Psoas muscle (tissue), 8 donors: Measurements from ENCODE around the gene QSOX1. TPM values are rescaled to one million over a fixed set of nuclear protein-coding genes. Genes with fewer than 3 reads are reported as not detected.

Experiments
- ATAC-seq, 4 donors: fragments of 200-7000 bp; cut with Tn5 transposase; one replicate each; pipeline ENCODE4 v1.9.1; 2020; ENCODE audit warnings: moderate library complexity in 3 of 4, mild to moderate bottlenecking in 2 of 4
- DNase-seq, 2 donors: peaks; one replicate each; pipeline ENCODE4 v3.0.0-alpha.2; 2020
- H3K27ac ChIP-seq: fragments of 200-600 bp; one replicate; pipeline ENCODE4 v1.8.0; 2022
- H3K27me3 ChIP-seq, 3 donors: fragments of 200-600 bp in 1 of 3; one replicate each; pipeline versions ENCODE4 v1.6.1 to v1.8.0; 2013 to 2022; ENCODE audit warnings: low read length in 2 of 3, mild to moderate bottlenecking in 2 of 3, moderate library complexity in 1 of 3; ENCODE audit not compliant: insufficient read depth in 3 of 3
- H3K36me3 ChIP-seq, 2 donors: fragments of 200-600 bp in 1 of 2; one replicate each; pipeline versions ENCODE4 v1.6.1 to v1.8.0; 2013 to 2022; ENCODE audit warnings: low read depth in 1 of 2, mild to moderate bottlenecking in 1 of 2, moderate library complexity in 1 of 2; ENCODE audit not compliant: insufficient read depth in 1 of 2
- H3K4me1 ChIP-seq: fragments of 200-600 bp; one replicate; pipeline ENCODE4 v1.8.0; 2022
- H3K4me3 ChIP-seq: fragments of 200-600 bp; one replicate; pipeline ENCODE4 v1.8.0; 2022; ENCODE audit warnings: mild to moderate bottlenecking
- H3K9me3 ChIP-seq: fragments of 200-600 bp; one replicate; pipeline ENCODE4 v1.8.0; 2022
- WGBS, 3 donors: extraction: QIAGEN DNeasy Blood & Tissue Kit; methylation state at CpG; one replicate each; pipeline versions ENCODE4 v1.1.6 to v1.1.7; 2013; 5-methylcytosine and 5-hydroxymethylcytosine counted together
- intact Hi-C, 2 donors: fragments of 100-400 bp; cut with DNase I; formaldehyde crosslinking; loops; one replicate each; pipeline versions ENCODE4 v1.11.0 to v1.14.2; 2022
- polyA plus RNA-seq, 3 donors: library from polyadenylated mRNA; stranded (reverse); fragments of 200-250 nt; gene quantifications; one replicate each; pipeline ENCODE4 v1.2.3, GENCODE V29; 2013
- total RNA-seq, 4 donors: library from RNA; stranded (reverse); fragmentation: NEBNext Ultra II Directional in 2 of 4; extraction: Animal tissue kit (Norgen Biotek cat#: 25700) in 2 of 4; gene quantifications; one replicate each; pipeline versions ENCODE4 v1.2.1 to v1.2.4, GENCODE V29; 2021 to 2023
- TF ChIP-seq, protein P1 (sequence below): fragments of 200-600 bp; IDR thresholded peaks from one replicate; pipeline ENCODE4 v1.8.0; 2022; ENCODE audit warnings: antibody characterized with exemption
- donor health status: healthy with polysubstance abuse.
- donor health status: DM: no; HTN: no; CAD: no; lungs with moderate emphysema.
- donor health status: Bipolar disorder and iron deficiency.
- donor health status: healthy.
- donor health status: DM: yes; HTN: yes; CAD: no.
- donor health status: DM: no; HTN: no; CAD: no.
- donor health status: DM: no; HTN: no; CAD: no.
- donor health status: DM: yes; HTN: yes; CAD: no.

QSOX1 gene
- total and polyA plus RNA-seq, 7 donors, result 21.5 to 159 (median 41.3) TPM

- ATAC-seq (no peak), DNase-seq (no peak)
- 83 to 89% (median 85%) methylated on average over 22 of the region's 22 CpGs for WGBS, 3 donors
- Histone ChIP-seq H3K27ac (no peak overlapping the region), H3K27me3 (no peaks in the 10 kb centered on the region), H3K36me3 (peaks cover 0 to 70% of the 10 kb centered on the region in 2 donors), H3K4me3 (no peak overlapping the region), H3K4me1 (no peaks in the 10 kb centered on the region), H3K9me3 (no peaks in the 10 kb centered on the region)
- intact Hi-C loops, result no loop called here
- TF ChIP-seq, protein P1, sequence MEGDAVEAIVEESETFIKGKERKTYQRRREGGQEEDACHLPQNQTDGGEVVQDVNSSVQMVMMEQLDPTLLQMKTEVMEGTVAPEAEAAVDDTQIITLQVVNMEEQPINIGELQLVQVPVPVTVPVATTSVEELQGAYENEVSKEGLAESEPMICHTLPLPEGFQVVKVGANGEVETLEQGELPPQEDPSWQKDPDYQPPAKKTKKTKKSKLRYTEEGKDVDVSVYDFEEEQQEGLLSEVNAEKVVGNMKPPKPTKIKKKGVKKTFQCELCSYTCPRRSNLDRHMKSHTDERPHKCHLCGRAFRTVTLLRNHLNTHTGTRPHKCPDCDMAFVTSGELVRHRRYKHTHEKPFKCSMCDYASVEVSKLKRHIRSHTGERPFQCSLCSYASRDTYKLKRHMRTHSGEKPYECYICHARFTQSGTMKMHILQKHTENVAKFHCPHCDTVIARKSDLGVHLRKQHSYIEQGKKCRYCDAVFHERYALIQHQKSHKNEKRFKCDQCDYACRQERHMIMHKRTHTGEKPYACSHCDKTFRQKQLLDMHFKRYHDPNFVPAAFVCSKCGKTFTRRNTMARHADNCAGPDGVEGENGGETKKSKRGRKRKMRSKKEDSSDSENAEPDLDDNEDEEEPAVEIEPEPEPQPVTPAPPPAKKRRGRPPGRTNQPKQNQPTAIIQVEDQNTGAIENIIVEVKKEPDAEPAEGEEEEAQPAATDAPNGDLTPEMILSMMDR, result no peak
Measured at GRCh38 chr1:180182643-180183311, 28.1 kb downstream of the QSOX1 start.

DNA sequence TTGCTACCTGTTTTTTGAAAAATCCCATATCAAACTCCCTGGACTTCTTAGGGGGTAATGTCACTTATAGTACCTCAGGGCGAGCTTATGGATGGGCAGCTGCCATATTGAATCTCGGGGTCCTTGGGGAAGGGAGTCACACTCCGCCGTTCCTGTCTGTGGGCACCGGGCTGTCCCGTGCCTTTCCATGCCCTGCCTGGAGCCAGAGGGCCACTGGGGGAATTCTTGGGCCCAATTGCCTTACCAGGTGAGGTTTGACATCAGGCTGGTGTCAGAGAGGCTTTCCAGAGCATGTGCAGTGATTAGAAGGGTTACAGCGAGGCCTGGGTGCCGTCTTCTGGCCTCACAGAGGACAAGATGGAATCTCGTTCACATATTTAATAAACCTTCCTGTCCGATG, 28.8 kb downstream of the QSOX1 start:
- no peak overlapping the region for H3K4me3 ChIP-seq
- H3K9me3 ChIP-seq, result no peaks in the 10 kb centered on the region
- no peak overlapping the region for H3K27ac ChIP-seq
- H3K36me3 ChIP-seq, result peaks cover 0 to 76% of the 10 kb centered on the region in 2 donors
- WGBS, 3 donors, result 93 to 99% (median 95%) methylated on average over 10 of the region's 10 CpGs
- ATAC-seq (no peak), DNase-seq (no peak)
- TF ChIP-seq, protein P1, result no peak
- H3K27me3 ChIP-seq, result no peaks in the 10 kb centered on the region
- H3K4me1 ChIP-seq, result no peaks in the 10 kb centered on the region
- intact Hi-C loops, result no loop called here

GRCh38 chr1:180184041-180184440, 29.4 kb downstream of the QSOX1 start:
- intact Hi-C loops, result no loop called here
- ATAC-seq, result no peak

DNA sequence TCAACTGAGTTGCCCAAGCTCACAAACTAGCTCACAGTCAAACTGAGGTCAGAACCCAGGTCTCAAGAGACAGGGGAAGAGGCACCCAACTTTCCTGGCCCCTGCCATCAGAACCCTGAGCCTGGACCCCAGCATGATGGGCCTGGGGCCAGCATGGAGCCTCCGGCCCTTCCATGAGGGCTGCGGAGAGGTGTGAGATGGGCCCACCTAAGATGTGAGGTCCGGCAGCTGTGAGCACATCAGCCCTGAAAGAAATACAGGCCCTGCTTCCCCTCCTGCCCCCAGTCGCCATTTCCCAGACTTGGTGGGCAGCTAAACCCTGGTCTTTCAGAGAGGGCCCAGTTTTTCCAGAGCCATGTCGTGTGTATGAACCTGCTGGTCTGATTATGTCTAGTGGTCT, 30.6 kb downstream of the QSOX1 start:
- ATAC-seq, result no peak
- Histone ChIP-seq H3K36me3 (peaks cover 0 to 88% of the 10 kb centered on the region in 2 donors), H3K27ac (no peak overlapping the region), H3K9me3 (no peaks in the 10 kb centered on the region), H3K4me1 (no peaks in the 10 kb centered on the region), H3K27me3 (no peaks in the 10 kb centered on the region), H3K4me3 (no peak overlapping the region)
- DNase-seq, result no peak
- intact Hi-C loops, result loop anchor here in 1 of 2 donors (5.0 kb wide), 1 partner anchor 297 kb away; no protein-coding TSS in a partner anchor
- TF ChIP-seq, protein P1, result no peak
- 82 to 98% (median 89%) methylated on average over 5 of the region's 5 CpGs for whole genome bisulfite sequencing, 3 donors

More at GRCh38 chr1:180184041-180184440, 29.4 kb downstream of the QSOX1 start:
- no peaks in the 10 kb centered on the region for H3K9me3 ChIP-seq
- no peaks in the 10 kb centered on the region for H3K27me3 ChIP-seq
- no peaks in the 10 kb centered on the region for H3K4me1 ChIP-seq
- 92 to 96% (median 96%) methylated on average over 9 of the region's 9 CpGs for WGBS, 3 donors
- no peak overlapping the region for H3K27ac ChIP-seq
- TF ChIP-seq, protein P1, result no peak
- H3K36me3 ChIP-seq, result peaks cover 0 to 82% of the 10 kb centered on the region in 2 donors
- DNase-seq, result no peak
- no peak overlapping the region for H3K4me3 ChIP-seq
